Activated T-helper 1 cell treated with Interleukin-2 at 50 U/mL for 16 hours (primary cell): ENCODE measurements around the gene TCEANC2.
"Not testable (repeated sequence)": the region's sequence is repeated elsewhere in the genome, so short reads cannot be mapped to it uniquely, and the experiment has no call there.

ENCODE experiments used
- DNase-seq: peaks from one replicate; pipeline ENCODE4 v3.0.0-alpha.2; 2020; ENCODE audit warnings: low read depth

The TCEANC2 gene

DNA sequence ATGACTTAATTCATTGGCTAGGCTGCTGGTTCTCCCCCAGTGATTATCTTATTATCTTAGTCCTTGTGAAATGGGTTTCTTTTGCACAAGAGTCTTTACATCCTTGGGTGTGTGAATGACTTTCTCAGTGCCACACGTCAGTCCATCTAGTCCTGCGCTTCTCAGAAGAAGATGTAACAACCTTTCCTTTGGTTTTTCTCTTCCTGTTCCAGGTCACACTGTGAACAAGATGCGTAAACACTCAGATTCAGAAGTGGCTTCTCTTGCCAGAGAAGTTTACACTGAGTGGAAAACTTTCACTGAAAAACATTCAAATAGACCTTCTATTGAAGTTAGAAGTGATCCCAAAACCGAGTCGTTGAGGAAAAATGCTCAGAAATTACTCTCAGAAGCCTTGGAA lies 35.0 kb downstream of the TCEANC2 start:
- no peak for DNase-seq

DNA sequence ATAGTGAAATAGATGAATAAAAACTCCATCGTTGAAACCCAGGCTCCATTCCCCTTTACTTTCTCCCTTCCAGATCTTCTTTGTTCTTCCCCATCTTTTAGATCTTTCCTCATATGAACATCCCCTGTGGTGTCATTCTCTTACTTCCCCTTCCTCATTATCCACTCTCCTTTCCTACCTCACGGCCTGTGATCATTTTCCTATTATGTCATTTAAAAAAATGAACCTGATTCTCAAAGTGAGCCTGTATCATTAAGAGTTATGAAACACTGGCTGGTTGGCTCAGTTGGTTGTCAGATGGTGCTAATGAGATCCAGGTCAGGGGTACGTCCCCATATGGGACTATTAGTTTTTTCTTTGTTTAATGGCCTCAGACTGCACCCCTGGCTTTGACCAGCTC lies 38.3 kb downstream of the TCEANC2 start:
- DNase-seq: no peak

DNA sequence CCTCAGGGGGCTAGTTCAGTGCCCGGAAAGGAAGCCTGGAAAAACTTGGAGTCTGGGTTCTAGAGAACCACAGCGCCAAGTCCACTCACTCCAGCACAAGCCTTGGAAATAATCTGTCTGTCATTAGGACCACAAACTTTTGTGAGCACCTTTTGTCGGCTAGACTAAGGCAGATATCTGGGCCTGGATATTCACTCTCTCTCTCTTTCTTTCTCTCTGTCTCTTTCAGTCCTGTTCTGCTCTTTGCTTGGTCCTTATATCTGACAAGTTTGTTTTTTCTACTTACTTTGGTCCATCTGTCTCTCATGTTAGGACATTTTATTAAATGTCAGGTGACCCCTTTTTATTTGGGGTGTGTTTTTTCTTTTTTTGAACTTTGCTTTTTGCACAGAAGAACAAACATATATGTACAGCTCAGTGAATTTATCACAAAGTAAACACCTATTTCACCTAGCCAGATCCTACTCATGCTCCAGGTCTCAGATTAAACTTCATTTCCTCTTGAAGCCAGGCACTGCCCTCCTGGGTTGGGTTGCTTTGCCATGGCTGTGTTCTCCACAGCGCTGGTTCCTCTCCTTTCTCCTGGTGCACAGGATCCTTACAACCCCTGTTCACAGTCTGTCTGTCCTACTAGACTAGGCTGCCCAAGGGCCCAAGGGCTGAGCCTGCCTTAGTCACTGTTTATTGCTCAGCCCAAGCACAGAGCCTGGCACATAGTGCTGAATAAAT lies 40.8 kb downstream of the TCEANC2 start:
- DNase-seq: no peak

DNA sequence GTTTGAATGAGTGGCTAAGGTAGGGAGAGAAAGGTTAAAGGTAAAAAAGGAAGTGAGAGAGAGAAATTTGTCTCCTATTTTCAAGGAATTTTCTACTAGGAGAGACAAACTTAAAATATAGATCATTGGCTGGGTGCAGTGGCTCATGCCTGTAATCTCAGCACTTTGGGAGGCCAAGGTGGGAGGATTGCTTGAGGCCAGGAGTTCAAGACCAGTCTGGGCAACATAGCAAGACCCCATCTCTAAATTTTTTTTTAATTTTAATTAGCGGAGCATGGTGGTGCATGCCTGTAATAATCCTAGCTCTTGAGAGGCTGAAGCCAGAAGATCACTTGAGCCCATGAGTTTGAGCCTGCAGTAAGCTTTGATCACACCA lies 41.3 kb downstream of the TCEANC2 start:
- DNase-seq: not testable (repeated sequence)

DNA sequence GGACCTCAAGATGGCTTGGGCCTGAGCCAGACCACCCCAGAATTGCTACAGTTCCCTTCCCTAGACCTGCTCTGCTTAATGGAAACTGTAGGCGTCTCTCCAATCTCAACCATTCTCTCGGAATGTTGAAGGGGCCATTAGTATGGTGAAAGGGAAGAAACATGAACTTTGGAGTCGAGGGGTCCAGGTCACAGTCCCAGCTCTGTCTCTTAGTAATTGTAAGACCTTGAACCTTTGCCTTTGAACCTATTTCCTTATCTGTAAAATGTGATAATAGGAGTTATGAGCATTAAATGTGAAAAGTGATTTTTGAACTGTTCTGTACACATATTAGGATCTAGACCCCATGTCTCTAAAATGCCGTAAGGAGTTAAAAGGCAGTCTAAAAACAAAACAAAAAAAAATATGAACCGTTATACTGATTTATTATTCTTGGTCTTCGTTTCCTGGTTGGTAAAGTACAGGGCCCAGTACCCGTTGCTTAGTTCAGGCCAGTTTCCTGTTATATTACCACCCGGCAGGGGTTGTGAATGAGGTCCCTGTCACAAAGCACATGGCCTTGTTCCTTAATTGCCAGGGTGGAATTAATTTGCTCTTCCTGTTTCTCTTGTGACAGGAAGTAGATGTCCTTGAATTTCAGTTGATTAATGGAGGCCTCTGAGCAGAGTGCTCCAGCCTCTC lies 42.3 kb downstream of the TCEANC2 start:
- no peak for DNase-seq

DNA sequence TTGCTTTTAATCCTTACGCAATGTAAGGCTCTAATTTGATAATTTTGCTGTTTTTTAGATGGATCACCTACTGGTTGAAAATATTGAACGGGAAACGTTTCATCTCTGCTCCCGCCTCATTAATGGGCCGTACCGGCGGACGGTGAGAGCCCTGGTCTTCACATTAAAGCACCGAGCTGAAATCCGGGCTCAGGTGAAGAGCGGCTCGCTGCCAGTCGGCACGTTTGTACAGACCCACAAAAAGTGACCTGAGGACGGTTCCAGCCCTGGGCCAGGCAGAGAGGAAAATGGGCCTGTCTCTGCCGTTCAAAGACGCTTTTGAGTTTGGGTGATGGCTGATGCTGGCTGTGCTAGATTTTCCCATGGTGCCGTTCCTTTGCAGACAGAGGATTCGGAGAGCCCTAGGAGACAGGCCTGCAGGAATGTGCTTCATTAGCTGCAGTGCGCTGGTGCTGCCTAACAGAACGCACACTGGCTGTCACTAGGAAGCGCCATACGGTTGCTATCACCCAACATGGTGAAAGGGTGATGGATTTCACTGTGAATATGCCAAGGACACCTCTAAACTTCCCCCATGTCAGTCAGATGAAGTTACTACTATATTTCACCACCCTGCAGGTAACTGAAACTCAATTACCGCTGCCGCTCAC lies 42.9 kb downstream of the TCEANC2 start:
- DNase-seq: no peak

DNA sequence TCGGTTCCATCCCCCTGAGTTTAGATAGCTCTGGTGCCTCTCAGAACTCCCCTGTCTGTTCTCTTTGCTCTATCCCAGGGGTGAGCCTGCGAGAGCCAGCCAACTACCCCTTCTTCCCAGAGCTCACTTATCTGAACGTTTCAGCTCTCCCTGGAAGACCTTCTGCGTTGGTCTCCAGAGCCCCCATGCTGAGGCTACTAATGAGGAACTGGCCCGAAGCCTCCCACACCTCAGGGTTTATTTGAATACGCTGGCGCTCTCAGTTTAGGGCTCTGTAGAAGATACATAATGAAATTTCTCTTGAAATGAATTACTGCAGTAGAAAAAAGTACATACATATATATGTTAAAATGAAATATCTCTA lies 43.5 kb downstream of the TCEANC2 start:
- DNase-seq: no peak

DNA sequence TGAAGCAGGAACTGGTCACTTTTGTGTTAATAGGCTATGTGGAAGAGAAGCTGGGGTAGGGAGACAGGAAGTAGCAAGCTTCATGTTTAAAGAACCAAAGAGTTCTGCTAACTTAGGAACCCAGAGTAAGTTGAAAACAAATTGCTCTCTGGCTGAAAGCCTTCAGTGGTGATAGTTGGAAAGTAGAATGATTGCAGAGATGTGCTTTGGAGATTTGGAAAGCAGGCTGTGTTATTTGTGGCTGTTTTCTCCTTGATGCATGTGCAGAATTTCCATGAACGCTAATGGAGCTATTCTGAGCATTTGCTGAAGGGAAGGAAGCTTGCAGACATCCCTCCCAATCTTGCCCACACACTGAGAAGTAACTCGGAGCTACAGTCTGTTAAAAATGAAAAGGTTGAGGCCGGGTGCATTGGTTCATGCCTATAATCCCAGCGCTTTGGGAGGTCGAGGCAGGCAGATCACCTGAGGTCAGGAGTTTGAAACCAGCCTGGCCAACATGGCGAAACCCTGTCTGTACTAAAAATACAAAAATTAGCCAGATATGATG lies 45.7 kb downstream of the TCEANC2 start:
- no peak for DNase-seq

DNA sequence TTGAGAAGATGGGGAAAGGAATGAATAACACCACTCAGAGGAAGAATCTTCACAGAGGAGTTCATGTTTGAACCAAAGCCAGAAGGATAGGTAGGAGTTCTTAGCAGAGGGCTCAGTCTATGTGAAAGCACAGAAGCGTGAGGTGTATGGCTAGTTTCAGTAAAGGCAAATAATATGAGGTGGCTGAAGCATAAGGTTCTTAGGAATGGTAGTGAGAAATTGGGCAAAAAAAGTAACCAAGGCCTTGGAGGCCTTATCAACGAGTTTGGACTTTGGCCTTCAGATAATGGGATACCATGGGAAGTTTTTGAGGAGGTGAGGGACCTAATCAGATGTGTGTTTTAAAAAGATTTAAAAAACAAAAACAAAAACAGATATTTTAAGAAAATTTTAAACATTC lies 47.1 kb downstream of the TCEANC2 start:
- DNase-seq: no peak

DNA sequence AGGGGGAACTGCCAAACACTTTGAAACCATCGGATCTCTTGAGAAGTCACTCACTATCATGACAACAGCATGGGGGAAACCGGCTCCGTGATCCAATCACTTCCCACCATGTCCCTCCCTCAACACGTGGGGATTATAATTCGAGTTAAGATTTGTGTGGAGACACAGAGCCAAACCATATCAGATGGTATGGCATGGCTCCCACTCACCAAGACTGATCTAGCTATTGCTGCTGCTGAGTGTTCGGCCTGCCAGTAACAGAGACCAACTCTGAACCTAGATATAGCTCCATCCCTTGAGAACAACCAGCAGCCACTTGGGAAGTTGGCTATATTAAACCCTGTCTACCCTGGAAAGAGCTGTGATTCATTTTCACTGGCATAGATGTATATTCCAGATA lies 50.0 kb downstream of the TCEANC2 start:
- no peak for DNase-seq

DNA sequence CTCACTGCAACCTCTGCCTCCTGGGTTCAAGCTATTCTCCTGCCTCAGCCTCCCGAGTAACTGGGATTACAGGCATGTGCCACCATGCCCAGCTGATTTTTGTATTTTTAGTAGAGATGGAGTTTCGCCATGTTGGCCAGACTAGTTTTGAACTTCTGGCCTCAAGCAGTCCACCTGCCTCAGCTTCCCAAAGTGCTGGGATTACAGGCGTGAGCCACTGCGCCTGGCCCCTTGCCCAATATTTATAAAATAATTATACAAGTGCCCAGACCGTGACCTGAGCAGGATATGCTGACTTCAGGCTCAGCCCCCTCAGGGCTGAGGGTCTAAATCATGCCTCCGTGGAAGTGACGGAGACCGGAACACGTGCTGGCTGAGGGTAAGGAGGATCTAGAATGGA lies 51.2 kb downstream of the TCEANC2 start:
- DNase-seq: not testable (repeated sequence)

DNA sequence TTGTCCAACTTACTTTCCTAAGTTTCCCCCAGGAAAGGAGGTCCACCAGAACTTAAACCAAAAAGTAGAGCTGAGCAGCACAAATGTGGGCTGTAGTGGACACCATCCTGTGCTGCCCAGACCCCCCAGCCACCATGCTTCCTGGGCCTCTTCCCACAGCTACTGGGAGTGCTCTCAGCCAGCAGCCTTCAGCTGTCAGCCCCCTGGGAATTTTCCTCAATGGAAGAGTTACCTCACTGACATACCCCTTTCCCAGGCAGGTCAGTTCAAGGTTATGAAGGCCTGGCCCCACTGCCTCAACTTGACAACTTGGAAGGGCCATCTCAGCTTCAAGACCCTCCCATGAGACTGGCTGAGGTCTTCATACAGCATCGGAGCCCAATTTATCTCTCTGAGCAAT lies 51.7 kb downstream of the TCEANC2 start:
- DNase-seq: no peak

DNA sequence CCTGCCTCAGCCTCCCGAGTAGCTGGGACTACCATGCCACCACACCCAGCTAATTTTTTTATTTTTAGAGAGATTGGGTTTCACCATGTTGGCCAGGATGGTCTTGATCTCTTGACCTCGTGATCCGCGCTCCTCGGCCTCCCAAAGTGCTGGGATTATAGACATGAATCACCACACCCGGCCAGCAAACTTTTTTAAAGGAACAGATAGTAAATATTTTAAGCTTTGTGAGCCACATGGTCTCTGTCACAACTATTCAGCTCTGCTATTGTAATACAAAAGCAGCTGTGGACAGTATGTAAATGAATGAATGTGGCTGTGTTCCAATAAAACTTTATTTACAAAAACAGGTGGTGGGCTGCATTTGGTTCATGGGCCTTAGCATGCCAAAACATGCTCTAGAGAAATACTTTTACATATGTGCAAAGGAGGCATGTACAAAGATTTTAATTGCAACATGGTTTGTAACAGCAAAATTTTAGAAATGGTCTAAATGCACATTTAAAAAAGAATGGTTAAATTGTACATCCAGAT lies 52.4 kb downstream of the TCEANC2 start:
- no peak for DNase-seq

DNA sequence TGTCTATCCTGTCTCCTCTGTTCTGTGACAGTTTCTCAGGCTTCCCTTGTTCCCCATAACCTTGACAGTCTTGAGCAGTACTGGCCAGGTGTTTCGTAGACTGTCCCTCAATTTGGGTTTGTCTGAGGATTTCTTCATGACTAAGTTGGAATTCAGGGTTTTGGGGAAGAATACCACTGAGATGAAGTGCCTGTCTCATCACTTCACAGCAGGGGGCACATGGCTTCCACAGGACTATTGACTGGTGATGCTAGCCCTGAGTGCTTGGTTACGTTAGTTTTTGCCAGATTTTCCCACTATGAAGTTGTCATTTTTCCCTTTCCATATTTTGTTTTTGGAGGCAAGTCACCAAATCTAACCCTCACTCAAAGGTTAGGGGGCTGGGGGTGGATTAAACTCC lies 53.7 kb downstream of the TCEANC2 start:
- no peak for DNase-seq

DNA sequence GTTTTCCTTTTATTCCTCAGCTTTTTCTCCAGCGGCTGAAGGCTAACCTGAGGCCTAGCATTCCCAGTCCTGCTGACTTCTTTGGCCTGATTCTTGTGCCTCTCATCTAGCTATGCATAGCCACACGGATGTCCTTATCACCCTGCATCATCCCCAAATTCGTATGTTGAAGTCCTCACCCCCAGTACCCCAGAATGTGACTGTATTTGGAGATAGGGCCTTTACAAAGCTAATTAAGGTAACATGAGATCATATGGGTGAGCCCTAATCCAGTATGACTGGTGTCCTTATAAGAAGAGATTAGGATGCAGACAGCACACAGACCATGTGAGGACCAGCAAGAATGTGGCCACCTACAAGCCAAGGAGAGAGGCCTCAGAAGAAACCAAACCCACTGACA lies 54.7 kb downstream of the TCEANC2 start:
- DNase-seq: no peak

DNA sequence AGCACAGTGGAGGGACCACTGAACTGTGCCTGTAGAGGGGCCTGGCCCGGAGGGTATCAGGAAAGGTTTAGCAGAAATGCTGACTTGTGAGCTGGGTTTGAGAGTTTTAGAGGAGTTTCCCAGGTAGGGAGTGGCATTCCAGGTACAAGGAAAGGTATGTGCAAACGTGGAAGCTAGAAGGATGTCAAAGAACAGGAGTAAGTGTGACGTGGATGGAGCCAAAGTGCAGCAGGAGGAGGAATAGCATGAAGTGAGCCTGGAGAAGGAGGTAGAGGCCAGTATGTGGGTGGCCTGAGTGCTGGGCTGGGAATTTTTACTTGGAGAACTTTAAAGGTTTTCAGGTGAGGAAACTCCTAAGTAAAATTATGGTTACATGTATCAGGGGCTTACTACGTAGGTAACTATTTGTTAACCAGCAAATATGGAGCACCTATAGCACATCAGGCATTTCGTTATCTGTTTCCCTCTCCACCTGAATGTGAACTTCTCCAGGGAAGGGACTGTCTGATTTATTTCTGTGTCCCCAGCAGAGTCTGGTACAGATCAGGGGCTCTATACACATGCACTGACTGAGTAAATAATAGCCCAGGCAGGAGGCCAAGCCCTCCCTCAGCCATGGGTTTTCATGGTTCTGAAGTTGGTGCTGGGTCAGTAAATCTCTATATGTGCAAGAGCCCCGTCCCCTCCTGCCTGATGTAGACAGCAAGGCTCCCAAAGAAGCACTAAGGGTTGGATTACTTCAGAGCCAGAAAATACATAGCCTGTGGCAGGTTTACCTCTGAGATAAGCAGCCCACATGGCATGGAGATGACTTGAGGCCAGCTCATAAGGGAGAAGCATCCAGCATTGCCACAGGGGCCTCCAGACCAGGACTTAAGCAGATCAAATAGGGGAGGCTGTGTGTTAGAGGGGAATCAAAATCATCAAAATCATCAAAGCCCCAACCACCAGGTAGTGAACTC lies 56.0 kb downstream of the TCEANC2 start:
- no peak for DNase-seq

DNA sequence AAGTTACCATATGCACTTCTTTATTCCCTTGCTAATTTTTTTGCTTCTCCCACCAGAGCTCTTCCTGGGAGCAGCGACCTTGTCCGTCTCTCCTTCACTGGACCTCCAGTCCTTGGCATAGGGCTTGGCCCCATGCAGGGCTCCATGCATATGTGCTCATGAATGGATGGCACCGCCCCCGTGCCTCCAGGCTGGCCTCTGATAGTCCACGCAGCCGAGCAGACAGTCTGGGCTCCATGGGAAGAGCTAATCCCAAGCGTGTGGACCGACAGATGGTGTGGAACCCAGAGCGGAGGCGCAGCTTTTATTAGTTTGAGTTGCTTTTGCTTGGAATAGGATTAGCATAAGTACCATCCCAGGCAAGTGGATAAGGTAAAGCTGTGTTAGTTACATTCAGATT lies 57.6 kb downstream of the TCEANC2 start:
- DNase-seq: no peak

DNA sequence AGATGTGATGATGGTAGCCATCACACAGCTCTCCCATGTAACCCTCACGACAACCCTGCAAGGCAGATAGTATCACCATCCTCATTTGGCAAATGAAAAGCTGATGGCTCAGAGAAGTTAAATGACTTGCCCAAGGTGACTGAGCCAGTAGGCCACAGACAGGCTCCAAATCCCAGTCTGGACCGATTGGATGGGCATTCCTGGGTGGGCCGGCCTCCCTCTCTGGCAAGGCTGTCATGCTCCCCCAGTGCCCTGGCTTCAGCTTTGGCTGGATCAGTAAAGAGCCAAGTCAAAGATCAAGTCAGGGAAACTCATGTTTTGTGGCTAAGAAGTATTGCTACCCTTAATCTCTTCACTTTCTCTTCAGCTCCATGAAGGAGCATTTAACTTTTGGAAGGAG lies 58.2 kb downstream of the TCEANC2 start:
- DNase-seq: no peak

DNA sequence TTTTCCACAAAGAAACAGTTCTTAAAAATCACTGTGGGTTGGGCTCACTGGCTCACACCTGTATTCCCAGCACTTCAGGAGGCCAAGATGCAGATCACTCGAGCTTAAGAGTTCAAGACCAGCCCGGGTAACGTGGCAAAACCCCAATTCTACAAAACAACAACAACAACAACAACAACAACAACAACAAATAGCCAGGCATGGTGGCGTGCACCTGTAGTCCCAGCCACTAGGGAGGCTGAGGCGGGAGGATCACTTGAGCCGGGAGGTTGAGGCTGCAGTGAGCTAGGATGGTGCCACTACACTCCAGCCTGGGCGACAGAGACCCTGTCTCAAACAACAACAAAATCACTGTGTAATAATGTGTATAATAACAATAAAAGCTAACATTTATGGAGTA lies 58.6 kb downstream of the TCEANC2 start:
- DNase-seq: no peak

DNA sequence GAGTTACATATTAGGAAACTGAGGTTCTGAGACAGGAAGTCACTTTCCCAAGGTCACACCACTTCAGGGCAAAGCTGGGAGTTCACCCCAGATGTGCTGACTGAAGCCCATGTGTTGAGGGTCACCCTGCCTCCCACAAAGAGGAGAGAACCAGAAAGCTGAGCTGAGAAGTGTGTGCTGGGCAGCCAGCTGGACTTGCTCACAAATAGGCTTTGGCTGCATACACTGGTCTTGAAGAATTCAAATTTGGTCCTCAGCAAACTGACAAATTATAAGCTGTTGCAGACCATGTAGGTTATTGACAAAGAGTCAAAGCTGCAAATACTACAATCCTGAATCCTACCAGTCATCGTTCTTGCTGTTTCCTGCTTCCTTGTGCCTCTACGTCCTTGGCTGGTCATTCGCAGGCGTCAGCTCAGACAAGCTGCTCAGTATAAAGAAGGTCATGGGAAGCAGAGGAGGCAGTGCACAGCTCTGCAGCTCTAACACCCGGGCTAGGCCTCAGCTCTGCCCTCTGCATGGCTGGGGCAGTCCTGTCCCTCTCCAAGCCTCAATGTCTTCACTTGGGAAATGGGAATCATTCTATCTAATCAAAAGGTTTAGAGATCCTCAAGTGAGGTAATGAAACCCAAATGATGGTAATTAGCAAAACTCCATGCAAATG lies 59.4 kb downstream of the TCEANC2 start:
- DNase-seq: no peak

DNA sequence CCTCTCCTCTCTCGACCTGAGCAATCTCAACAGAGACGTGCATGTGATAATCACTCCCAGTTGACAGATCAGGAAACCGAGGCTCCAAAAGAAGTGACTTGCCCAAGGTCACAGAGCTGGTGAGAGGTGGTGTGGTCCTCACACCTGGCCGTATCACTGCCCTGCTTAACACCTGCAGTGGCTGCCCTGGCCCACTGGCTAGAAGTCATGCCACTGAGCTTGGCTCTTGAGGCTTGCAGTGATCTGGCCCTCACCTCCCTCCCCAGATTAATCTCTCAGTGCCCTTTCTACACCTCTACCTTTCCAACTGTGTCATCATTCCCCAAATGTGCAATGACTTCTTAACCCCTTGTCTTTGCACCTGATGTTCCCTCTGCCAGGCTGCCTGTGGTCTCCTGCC lies 60.6 kb downstream of the TCEANC2 start:
- DNase-seq: no peak
